ENCODE data around the gene TNRC18.
"Not testable (repeated sequence)": the region's sequence is repeated elsewhere in the genome, so short reads cannot be mapped to it uniquely, and the experiment has no call there.

- TF ChIP-seq, protein P1, sequence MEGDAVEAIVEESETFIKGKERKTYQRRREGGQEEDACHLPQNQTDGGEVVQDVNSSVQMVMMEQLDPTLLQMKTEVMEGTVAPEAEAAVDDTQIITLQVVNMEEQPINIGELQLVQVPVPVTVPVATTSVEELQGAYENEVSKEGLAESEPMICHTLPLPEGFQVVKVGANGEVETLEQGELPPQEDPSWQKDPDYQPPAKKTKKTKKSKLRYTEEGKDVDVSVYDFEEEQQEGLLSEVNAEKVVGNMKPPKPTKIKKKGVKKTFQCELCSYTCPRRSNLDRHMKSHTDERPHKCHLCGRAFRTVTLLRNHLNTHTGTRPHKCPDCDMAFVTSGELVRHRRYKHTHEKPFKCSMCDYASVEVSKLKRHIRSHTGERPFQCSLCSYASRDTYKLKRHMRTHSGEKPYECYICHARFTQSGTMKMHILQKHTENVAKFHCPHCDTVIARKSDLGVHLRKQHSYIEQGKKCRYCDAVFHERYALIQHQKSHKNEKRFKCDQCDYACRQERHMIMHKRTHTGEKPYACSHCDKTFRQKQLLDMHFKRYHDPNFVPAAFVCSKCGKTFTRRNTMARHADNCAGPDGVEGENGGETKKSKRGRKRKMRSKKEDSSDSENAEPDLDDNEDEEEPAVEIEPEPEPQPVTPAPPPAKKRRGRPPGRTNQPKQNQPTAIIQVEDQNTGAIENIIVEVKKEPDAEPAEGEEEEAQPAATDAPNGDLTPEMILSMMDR (conservative IDR thresholded peaks at IDR 0.05), result not testable (repeated sequence)
- not testable (repeated sequence) for TF ChIP-seq EZH2 (IDR thresholded peaks at IDR 0.05; ENCODE audit: low read depth)
These were observed 136.3 kb downstream of the TNRC18 start for GRCh38 chr7:5287373-5287772.
